GM23338 (cell line): Measurements from ENCODE around the gene PDZK1IP1. TPM values are rescaled to one million over a fixed set of nuclear protein-coding genes. Genes with fewer than 3 reads are reported as not detected.
"Not testable (repeated sequence)": the region's sequence is repeated elsewhere in the genome, so short reads cannot be mapped to it uniquely, and the experiment has no call there.

Experiments used
- ATAC-seq: fragments of 200-7000 bp; cut with Tn5 transposase; 3 replicates; pipeline ENCODE4 v1.9.1; 2020
- DNase-seq: peaks from one replicate; pipeline ENCODE4 v3.0.0-alpha.2; 2015; ENCODE audit warnings: low spot score
- H2AFZ ChIP-seq: fragments of 200-600 bp; sonication (generic); 2 replicates; pipeline ENCODE4 v1.8.0; 2016; ENCODE audit warnings: antibody characterized with exemption, mild to moderate bottlenecking, moderate library complexity
- H3F3A ChIP-seq: fragments of 200-600 bp; sonication (generic); replicated peaks from 2 replicates; pipeline ENCODE4 v1.8.0; 2017; ENCODE audit warnings: antibody characterized with exemption, mixed run types, low read depth
- H3K27ac ChIP-seq: fragments of 200-600 bp; sonication (generic); 2 replicates; pipeline ENCODE4 v1.6.1; 2016; ENCODE audit warnings: low read depth
- H3K27me3 ChIP-seq: fragments of 200-600 bp; sonication (generic); 2 replicates; pipeline ENCODE4 v1.8.0; 2016; ENCODE audit warnings: mild to moderate bottlenecking, mixed run types, moderate library complexity; ENCODE audit not compliant: insufficient read depth
- H3K36me3 ChIP-seq: fragments of 200-600 bp; sonication (generic); 2 replicates; pipeline ENCODE4 v1.8.0; 2016; ENCODE audit warnings: mild to moderate bottlenecking; ENCODE audit not compliant: insufficient read depth
- H3K4me1 ChIP-seq: fragments of 200-600 bp; sonication (generic); 2 replicates; pipeline ENCODE4 v1.8.0; 2016; ENCODE audit warnings: mild to moderate bottlenecking, moderate library complexity; ENCODE audit not compliant: insufficient read depth
- H3K4me2 ChIP-seq: fragments of 200-600 bp; sonication (generic); 2 replicates; pipeline ENCODE4 v1.7.1; 2017; ENCODE audit warnings: mixed run types
- H3K4me3 ChIP-seq: fragments of 200-600 bp; sonication (generic); 2 replicates; pipeline ENCODE4 v1.6.1; 2016; ENCODE audit warnings: mixed run types
- H3K79me2 ChIP-seq: fragments of 200-600 bp; sonication (generic); replicated peaks from 2 replicates; pipeline ENCODE4 v1.8.0; 2017; ENCODE audit warnings: mild to moderate bottlenecking; ENCODE audit not compliant: insufficient read depth
- H3K9me2 ChIP-seq: fragments of 200-600 bp; sonication (generic); 2 replicates; pipeline ENCODE4 v1.8.0; 2017; ENCODE audit not compliant: insufficient read depth
- H4K20me1 ChIP-seq: fragments of 200-600 bp; sonication (generic); replicated peaks from 2 replicates; pipeline ENCODE4 v1.8.0; 2017; ENCODE audit warnings: mild to moderate bottlenecking; ENCODE audit not compliant: insufficient read depth
- H3K27ac Mint-ChIP-seq: 2 replicates; pipeline ENCODE4 v1.8.0; 2020; ENCODE audit warnings: inconsistent platforms, mild to moderate bottlenecking, moderate library complexity, mixed read lengths
- H3K27me3 Mint-ChIP-seq: 3 replicates; pipeline ENCODE4 v1.8.0; 2022; ENCODE audit warnings: low read depth, mild to moderate bottlenecking, moderate library complexity, mixed read lengths, inconsistent platforms; ENCODE audit not compliant: insufficient read depth, poor library complexity
- H3K36me3 Mint-ChIP-seq: 3 replicates; pipeline ENCODE4 v1.8.0; 2021; ENCODE audit warnings: low read depth, mild to moderate bottlenecking, inconsistent platforms, moderate library complexity, mixed read lengths
- H3K4me1 Mint-ChIP-seq: 3 replicates; pipeline ENCODE4 v1.8.0; 2020; ENCODE audit warnings: mild to moderate bottlenecking, inconsistent platforms, mixed read lengths
- H3K4me3 Mint-ChIP-seq: 3 replicates; pipeline ENCODE4 v1.8.0; 2021; ENCODE audit warnings: moderate library complexity, mild to moderate bottlenecking, inconsistent platforms, mixed read lengths
- H3K9me3 Mint-ChIP-seq: 3 replicates; pipeline ENCODE4 v1.8.0; 2020; ENCODE audit warnings: moderate library complexity, mild to moderate bottlenecking, inconsistent platforms, mixed read lengths
- CREB1 ChIP-seq: fragments of 250-450 bp; sonication (Bioruptor Pico); IDR thresholded peaks from 2 replicates; pipeline ENCODE4 v1.5.0; 2020; ENCODE audit warnings: low read depth, mild to moderate bottlenecking, moderate library complexity
- CTCF ChIP-seq, 2 experiments: fragments of 200-600 bp in 1 of 2; sonication (generic) in 1 of 2; conservative IDR thresholded peaks; 2 replicates each; pipeline versions ENCODE4 v1.5.1 to v1.6.1; 2016 to 2017; ENCODE audit warnings: antibody characterized with exemption in 2 of 2, low read depth in 2 of 2, mild to moderate bottlenecking in 2 of 2, moderate library complexity in 1 of 2
- JUNB ChIP-seq: IDR thresholded peaks from one replicate; pipeline ENCODE4 v1.6.1; 2016; ENCODE audit warnings: antibody characterized with exemption; ENCODE audit not compliant: unreplicated experiment
- POLR2AphosphoS5 ChIP-seq: IDR thresholded peaks from 2 replicates; pipeline ENCODE4 v1.6.1; 2016; ENCODE audit warnings: antibody characterized with exemption, low read depth
- ZNF114 ChIP-seq: fragments of 250-450 bp; sonication (Bioruptor Pico); IDR thresholded peaks from 2 replicates; pipeline ENCODE4 v1.5.0; 2020; ENCODE audit warnings: mild to moderate bottlenecking, moderate library complexity
- polyA plus RNA-seq: library from polyadenylated mRNA; unstranded; fragments of >200 nt; fragmentation: Nextera tagmentation; extraction: Ambion mirVana; gene quantifications from 2 replicates; pipeline ENCODE4 v1.2.1, GENCODE V29; 2016
- total RNA-seq: library from RNA; depleted of rRNA; stranded (reverse); fragments of >200 nt; shearing (Covaris generic); gene quantifications from 2 replicates; pipeline ENCODE4 v1.2.3, GENCODE V29; 2014
- TF ChIP-seq, protein P1 (sequence below): IDR thresholded peaks from one replicate; pipeline ENCODE4 v1.6.1; 2018; ENCODE audit warnings: antibody characterized with exemption; ENCODE audit not compliant: unreplicated experiment

The PDZK1IP1 gene
- total and polyA plus RNA-seq, 2 experiments from 2014 or later: not detected

- TF ChIP-seq CREB1 (CRISPR knock-in tag): no peak
- peak; percentile 25 to 45 for TF ChIP-seq CTCF (conservative IDR thresholded peaks at IDR 0.05; ENCODE audit: low read depth in 2 of 2)
- TF ChIP-seq, protein P1, sequence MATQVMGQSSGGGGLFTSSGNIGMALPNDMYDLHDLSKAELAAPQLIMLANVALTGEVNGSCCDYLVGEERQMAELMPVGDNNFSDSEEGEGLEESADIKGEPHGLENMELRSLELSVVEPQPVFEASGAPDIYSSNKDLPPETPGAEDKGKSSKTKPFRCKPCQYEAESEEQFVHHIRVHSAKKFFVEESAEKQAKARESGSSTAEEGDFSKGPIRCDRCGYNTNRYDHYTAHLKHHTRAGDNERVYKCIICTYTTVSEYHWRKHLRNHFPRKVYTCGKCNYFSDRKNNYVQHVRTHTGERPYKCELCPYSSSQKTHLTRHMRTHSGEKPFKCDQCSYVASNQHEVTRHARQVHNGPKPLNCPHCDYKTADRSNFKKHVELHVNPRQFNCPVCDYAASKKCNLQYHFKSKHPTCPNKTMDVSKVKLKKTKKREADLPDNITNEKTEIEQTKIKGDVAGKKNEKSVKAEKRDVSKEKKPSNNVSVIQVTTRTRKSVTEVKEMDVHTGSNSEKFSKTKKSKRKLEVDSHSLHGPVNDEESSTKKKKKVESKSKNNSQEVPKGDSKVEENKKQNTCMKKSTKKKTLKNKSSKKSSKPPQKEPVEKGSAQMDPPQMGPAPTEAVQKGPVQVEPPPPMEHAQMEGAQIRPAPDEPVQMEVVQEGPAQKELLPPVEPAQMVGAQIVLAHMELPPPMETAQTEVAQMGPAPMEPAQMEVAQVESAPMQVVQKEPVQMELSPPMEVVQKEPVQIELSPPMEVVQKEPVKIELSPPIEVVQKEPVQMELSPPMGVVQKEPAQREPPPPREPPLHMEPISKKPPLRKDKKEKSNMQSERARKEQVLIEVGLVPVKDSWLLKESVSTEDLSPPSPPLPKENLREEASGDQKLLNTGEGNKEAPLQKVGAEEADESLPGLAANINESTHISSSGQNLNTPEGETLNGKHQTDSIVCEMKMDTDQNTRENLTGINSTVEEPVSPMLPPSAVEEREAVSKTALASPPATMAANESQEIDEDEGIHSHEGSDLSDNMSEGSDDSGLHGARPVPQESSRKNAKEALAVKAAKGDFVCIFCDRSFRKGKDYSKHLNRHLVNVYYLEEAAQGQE: no peak
- no peak for TF ChIP-seq ZNF114 (CRISPR knock-in tag)
- no peak for TF ChIP-seq JUNB
- no peak for TF ChIP-seq POLR2AphosphoS5
- Histone ChIP-seq H3K36me3 (no peaks in the 10 kb centered on the region), H3F3A (no peaks in the 10 kb centered on the region), H3K79me2 (no peaks in the 10 kb centered on the region), H3K9me2 (0 out of 2 replicates have a peak, but pooled peaks cover 3% of the 10 kb centered on the region), H4K20me1 (peaks cover 7% of the 10 kb centered on the region; the same call in 1 of the 2 replicates), H2AFZ (no peak overlapping the region), H3K4me3 (no peak overlapping the region), H3K27ac (no peak overlapping the region), H3K4me2 (no peak overlapping the region), H3K27me3 (peaks cover 48% of the 10 kb centered on the region), H3K4me1 (peaks cover 22% of the 10 kb centered on the region)
- Mint-ChIP-seq H3K4me3 (no peak overlapping the region), H3K27ac (no peak overlapping the region), H3K9me3 (no peaks in the 10 kb centered on the region), H3K27me3 (peaks cover 32% of the 10 kb centered on the region), H3K36me3 (no peaks in the 10 kb centered on the region), H3K4me1 (peaks cover 22% of the 10 kb centered on the region)
- peak; percentile 47 for DNase-seq
- peak; percentile 11 for ATAC-seq
Observed at GRCh38 chr1:47196622-47197021, 6.8 kb upstream of the PDZK1IP1 start.

GRCh38 chr1:47195981-47196380, 6.1 kb upstream of the PDZK1IP1 start:
- H3K36me3 Mint-ChIP-seq, DNase-seq, H3F3A ChIP-seq, H4K20me1 ChIP-seq, H3K9me2 ChIP-seq, H2AFZ ChIP-seq, H3K27ac ChIP-seq, H3K36me3 ChIP-seq, H3K4me3 Mint-ChIP-seq, H3K27ac Mint-ChIP-seq, H3K79me2 ChIP-seq, H3K4me2 ChIP-seq, ATAC-seq, H3K4me3 ChIP-seq, H3K9me3 Mint-ChIP-seq: not testable (repeated sequence)
- H3K27me3 Mint-ChIP-seq: peaks cover 38% of the 10 kb centered on the region
- Histone ChIP-seq H3K4me1 (peaks cover 25% of the 10 kb centered on the region), H3K27me3 (peaks cover 48% of the 10 kb centered on the region)
- peaks cover 28% of the 10 kb centered on the region for H3K4me1 Mint-ChIP-seq
